HUES64 (cell line): ENCODE measurements around the gene CAMK2N1.

Source experiments
- H3K27ac ChIP-seq: 2 replicates; pipeline ENCODE4 v1.7.0; 2013; ENCODE audit warnings: low read depth, low read length, inconsistent platforms
- H3K27me3 ChIP-seq: 2 replicates; pipeline ENCODE4 v1.6.1; 2013; ENCODE audit warnings: mild to moderate bottlenecking, low read length; ENCODE audit not compliant: insufficient read depth
- H3K36me3 ChIP-seq: 2 replicates; pipeline ENCODE4 v1.6.1; 2013; ENCODE audit warnings: mild to moderate bottlenecking, low read length; ENCODE audit not compliant: insufficient read depth
- H3K4me1 ChIP-seq: 2 replicates; pipeline ENCODE4 v1.6.1; 2013; ENCODE audit warnings: mild to moderate bottlenecking, low read length, moderate library complexity; ENCODE audit not compliant: insufficient read depth
- H3K4me3 ChIP-seq: 2 replicates; pipeline ENCODE4 v1.5.1; 2013; ENCODE audit warnings: mild to moderate bottlenecking, low read length, moderate library complexity
- H3K9ac ChIP-seq: 2 replicates; pipeline ENCODE4 v1.6.1; 2013; ENCODE audit warnings: mild to moderate bottlenecking, low read depth, low read length
- H3K9me3 ChIP-seq: 2 replicates; pipeline ENCODE4 v1.6.1; 2013; ENCODE audit warnings: low read depth, low read length; ENCODE audit not compliant: insufficient read depth
- WGBS: fragments of 150-250, 120-280 bp; methylation state at CpG from one replicate; pipeline ENCODE4 v1.1.7; 2013; ENCODE audit warnings: missing lambda C conversion rate; 5-methylcytosine and 5-hydroxymethylcytosine counted together

CAMK2N1 gene

DNA sequence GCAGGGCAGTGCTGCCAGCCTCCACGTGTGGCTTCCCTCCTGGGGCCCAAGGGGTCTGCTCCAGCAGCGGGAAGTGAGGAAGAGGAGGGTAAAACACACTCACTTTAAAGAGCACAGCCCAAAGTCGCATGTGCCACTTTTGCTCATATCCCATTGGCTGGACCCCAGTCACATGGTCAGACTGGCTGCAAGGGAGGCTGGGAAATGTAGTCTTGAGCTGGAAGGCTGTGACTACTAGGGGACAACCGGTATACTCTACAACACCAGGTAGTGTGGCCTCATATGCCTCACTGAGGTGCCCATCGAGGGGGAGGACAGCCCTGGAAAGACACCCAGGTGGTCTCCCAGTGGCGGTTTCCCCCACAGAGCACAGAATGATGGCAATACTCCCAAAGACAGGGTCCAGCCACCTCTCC, 45.2 kb downstream of the CAMK2N1 start:
- no peaks in the 10 kb centered on the region for H3K4me1 ChIP-seq
- H3K36me3 ChIP-seq, result no peaks in the 10 kb centered on the region
- H3K27me3 ChIP-seq, result peaks cover 8% of the 10 kb centered on the region; the same call in 1 of the 2 replicates
- H3K9ac ChIP-seq, result no peak overlapping the region
- no peaks in the 10 kb centered on the region for H3K9me3 ChIP-seq
- WGBS, result 23% methylated on average over 6 of the region's 6 CpGs
- H3K27ac ChIP-seq, result no peak overlapping the region
- no peak overlapping the region for H3K4me3 ChIP-seq

DNA sequence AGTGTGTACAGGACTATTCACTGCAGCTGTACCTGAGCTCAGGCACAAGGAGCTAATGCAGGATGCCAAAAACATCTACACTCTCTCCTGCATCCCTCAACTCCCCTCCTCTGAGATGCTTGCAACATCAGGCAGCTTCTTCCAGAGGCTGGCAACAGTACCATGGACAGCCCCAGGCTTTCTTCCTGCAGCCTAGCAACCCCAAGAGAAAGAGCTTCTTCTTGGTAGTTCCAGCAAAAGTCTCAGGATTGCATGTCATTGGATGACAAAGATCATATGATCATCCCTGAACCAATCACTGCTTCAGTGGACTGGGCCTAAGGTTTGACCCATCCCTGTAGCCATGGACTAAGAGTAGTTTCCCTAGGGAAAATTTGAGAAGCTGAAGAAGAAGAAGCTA, 46.7 kb downstream of the CAMK2N1 start:
- no peak overlapping the region for H3K4me3 ChIP-seq
- H3K9ac ChIP-seq, result no peak overlapping the region
- H3K4me1 ChIP-seq, result no peaks in the 10 kb centered on the region

GRCh38 chr1:20437640-20438039, 48.4 kb downstream of the CAMK2N1 start:
- Histone ChIP-seq H3K36me3 (no peaks in the 10 kb centered on the region), H3K27me3 (peaks cover 8% of the 10 kb centered on the region; the same call in 1 of the 2 replicates), H3K4me3 (no peak overlapping the region), H3K9me3 (no peaks in the 10 kb centered on the region), H3K9ac (no peak overlapping the region), H3K4me1 (no peaks in the 10 kb centered on the region), H3K27ac (no peak overlapping the region)
- 90% methylated on average over 2 of the region's 2 CpGs for WGBS

More for the DNA sequence above, 46.7 kb downstream of the CAMK2N1 start:
- Histone ChIP-seq H3K9me3 (no peaks in the 10 kb centered on the region), H3K27ac (no peak overlapping the region), H3K27me3 (peaks cover 8% of the 10 kb centered on the region; the same call in 1 of the 2 replicates), H3K36me3 (no peaks in the 10 kb centered on the region)

- Histone ChIP-seq H3K27me3 (0 out of 2 replicates have a peak, but pooled peaks cover 5% of the 10 kb centered on the region), H3K4me3 (no peak overlapping the region), H3K36me3 (no peaks in the 10 kb centered on the region), H3K9ac (no peak overlapping the region), H3K27ac (no peak overlapping the region), H3K9me3 (no peaks in the 10 kb centered on the region), H3K4me1 (no peaks in the 10 kb centered on the region)
- 85% methylated on average over 4 of the region's 4 CpGs for WGBS
Measured at GRCh38 chr1:20432891-20433290, 53.1 kb downstream of the CAMK2N1 start.
